OCI-LY3 (cell line): ENCODE results near the gene APBB2.

Source experiments
- EZH2phosphoT487 ChIP-seq: fragments of 200-600 bp; shearing (Covaris generic); IDR thresholded peaks from 2 replicates; pipeline ENCODE4 v1.6.1; 2018; ENCODE audit warnings: antibody characterized with exemption, mixed run types, low read depth
- TF ChIP-seq, protein P1 (sequence below): fragments of 200-600, 300-600 bp; sonication (generic); IDR thresholded peaks from 2 replicates; pipeline ENCODE4 v1.5.1; 2014; ENCODE audit warnings: antibody characterized with exemption, low read length, low read depth

GRCh38 chr4:41025824-41026223, 188.5 kb downstream of the APBB2 start:
- TF ChIP-seq, protein P1, sequence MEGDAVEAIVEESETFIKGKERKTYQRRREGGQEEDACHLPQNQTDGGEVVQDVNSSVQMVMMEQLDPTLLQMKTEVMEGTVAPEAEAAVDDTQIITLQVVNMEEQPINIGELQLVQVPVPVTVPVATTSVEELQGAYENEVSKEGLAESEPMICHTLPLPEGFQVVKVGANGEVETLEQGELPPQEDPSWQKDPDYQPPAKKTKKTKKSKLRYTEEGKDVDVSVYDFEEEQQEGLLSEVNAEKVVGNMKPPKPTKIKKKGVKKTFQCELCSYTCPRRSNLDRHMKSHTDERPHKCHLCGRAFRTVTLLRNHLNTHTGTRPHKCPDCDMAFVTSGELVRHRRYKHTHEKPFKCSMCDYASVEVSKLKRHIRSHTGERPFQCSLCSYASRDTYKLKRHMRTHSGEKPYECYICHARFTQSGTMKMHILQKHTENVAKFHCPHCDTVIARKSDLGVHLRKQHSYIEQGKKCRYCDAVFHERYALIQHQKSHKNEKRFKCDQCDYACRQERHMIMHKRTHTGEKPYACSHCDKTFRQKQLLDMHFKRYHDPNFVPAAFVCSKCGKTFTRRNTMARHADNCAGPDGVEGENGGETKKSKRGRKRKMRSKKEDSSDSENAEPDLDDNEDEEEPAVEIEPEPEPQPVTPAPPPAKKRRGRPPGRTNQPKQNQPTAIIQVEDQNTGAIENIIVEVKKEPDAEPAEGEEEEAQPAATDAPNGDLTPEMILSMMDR: no peak
- no peak for TF ChIP-seq EZH2phosphoT487
